HS-27A (cell line): ENCODE results near the gene OR2D2.
"Not testable (repeated sequence)": the region's sequence is repeated elsewhere in the genome, so short reads cannot be mapped to it uniquely, and the experiment has no call there.

ENCODE experiments used
- DNase-seq: peaks from one replicate; pipeline ENCODE4 v3.0.0-alpha.2; 2012; ENCODE audit warnings: low read depth, missing footprints

Gene OR2D2

GRCh38 chr11:6876914-6877313 is 15.4 kb downstream of the OR2D2 start:
- DNase-seq: no peak

- no peak for DNase-seq
Observed at GRCh38 chr11:6876325-6876724, 16.0 kb downstream of the OR2D2 start, which contains the start of gene OR10A4. TSS of gene OR10A4 (plus strand) at chr11:6876625. CDS start at chr11:6876648, 23 bp downstream.

GRCh38 chr11:6875761-6876160 is 16.5 kb downstream of the OR2D2 start:
- no peak for DNase-seq

- no peak for DNase-seq
Observed at GRCh38 chr11:6871278-6871677, 21.0 kb downstream of the OR2D2 start.

GRCh38 chr11:6864438-6864837 is 27.9 kb downstream of the OR2D2 start:
- DNase-seq: no peak

GRCh38 chr11:6862961-6863360 is 29.3 kb downstream of the OR2D2 start, which contains the start of gene OR10A2:
TSS of gene OR10A2 (plus strand) at chr11:6863057. CDS start at chr11:6869755, 6,698 bp downstream.
- no peak for DNase-seq

- DNase-seq: no peak
Observed at GRCh38 chr11:6856871-6857270, 35.4 kb downstream of the OR2D2 start.

GRCh38 chr11:6855971-6856541 is 36.2 kb downstream of the OR2D2 start:
- DNase-seq: peak; percentile 27

GRCh38 chr11:6854801-6855200 is 37.5 kb downstream of the OR2D2 start:
- not testable (repeated sequence) for DNase-seq

- DNase-seq: no peak
Observed at GRCh38 chr11:6850526-6850925, 41.8 kb downstream of the OR2D2 start.

- no peak for DNase-seq
Observed at GRCh38 chr11:6845383-6845782, 46.9 kb downstream of the OR2D2 start, which contains the start of gene OR10A5. TSS of gene OR10A5 (plus strand) at chr11:6845683. CDS start at chr11:6845683, 0 bp downstream.

- DNase-seq: no peak
Observed at GRCh38 chr11:6844356-6844755, 47.9 kb downstream of the OR2D2 start.

GRCh38 chr11:6843670-6844069 is 48.6 kb downstream of the OR2D2 start:
- DNase-seq: no peak

- no peak for DNase-seq
Observed at GRCh38 chr11:6841694-6842093, 50.6 kb downstream of the OR2D2 start.
